ENCODE data around the gene TRIP10.

DNA sequence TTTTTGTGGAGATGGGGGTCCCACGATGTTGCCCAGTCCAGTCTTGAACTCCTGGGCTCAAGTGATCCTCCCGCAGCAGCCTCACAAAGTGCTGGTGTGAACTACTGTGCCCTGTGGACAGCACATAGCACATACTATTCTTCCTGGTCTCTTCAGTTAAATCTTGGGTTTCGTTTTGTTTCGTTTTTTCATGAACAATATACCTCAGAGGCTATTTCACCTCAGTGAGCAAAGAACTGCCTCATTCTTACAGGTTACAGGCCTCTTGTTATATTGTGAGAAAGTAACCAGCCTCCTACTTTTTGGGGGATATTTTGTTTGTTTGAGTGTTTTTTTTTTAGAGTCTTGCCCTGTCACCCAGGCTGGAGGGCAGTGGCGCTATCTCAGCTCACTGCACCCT is 17.7 kb upstream of the TRIP10 start:
- TF ChIP-seq, protein P1, sequence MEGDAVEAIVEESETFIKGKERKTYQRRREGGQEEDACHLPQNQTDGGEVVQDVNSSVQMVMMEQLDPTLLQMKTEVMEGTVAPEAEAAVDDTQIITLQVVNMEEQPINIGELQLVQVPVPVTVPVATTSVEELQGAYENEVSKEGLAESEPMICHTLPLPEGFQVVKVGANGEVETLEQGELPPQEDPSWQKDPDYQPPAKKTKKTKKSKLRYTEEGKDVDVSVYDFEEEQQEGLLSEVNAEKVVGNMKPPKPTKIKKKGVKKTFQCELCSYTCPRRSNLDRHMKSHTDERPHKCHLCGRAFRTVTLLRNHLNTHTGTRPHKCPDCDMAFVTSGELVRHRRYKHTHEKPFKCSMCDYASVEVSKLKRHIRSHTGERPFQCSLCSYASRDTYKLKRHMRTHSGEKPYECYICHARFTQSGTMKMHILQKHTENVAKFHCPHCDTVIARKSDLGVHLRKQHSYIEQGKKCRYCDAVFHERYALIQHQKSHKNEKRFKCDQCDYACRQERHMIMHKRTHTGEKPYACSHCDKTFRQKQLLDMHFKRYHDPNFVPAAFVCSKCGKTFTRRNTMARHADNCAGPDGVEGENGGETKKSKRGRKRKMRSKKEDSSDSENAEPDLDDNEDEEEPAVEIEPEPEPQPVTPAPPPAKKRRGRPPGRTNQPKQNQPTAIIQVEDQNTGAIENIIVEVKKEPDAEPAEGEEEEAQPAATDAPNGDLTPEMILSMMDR (optimal IDR thresholded peaks at IDR 0.05 in 1 of 3, IDR thresholded peaks at IDR 0.05 in 1 of 3, conservative IDR thresholded peaks at IDR 0.05 in 1 of 3; ENCODE audit: extremely low read depth in 1 of 3, insufficient read depth in 2 of 3, low read length in 3 of 3), result no peak
- TF ChIP-seq EZH2 (IDR thresholded peaks at IDR 0.05; ENCODE audit: low read length), result no peak
